HG03558 (cell line): Measurements from ENCODE around the gene CCNF.
"Not testable (repeated sequence)": the region's sequence is repeated elsewhere in the genome, so short reads cannot be mapped to it uniquely, and the experiment has no call there.

Experiments used
- ATAC-seq: cut with Tn5 transposase; IDR thresholded peaks from one replicate; pipeline ENCODE4 v1.9.1; 2021; ENCODE audit warnings: moderate number of reproducible peaks; ENCODE audit not compliant: unreplicated experiment; ENCODE audit errors: extremely low read depth

Gene CCNF

DNA sequence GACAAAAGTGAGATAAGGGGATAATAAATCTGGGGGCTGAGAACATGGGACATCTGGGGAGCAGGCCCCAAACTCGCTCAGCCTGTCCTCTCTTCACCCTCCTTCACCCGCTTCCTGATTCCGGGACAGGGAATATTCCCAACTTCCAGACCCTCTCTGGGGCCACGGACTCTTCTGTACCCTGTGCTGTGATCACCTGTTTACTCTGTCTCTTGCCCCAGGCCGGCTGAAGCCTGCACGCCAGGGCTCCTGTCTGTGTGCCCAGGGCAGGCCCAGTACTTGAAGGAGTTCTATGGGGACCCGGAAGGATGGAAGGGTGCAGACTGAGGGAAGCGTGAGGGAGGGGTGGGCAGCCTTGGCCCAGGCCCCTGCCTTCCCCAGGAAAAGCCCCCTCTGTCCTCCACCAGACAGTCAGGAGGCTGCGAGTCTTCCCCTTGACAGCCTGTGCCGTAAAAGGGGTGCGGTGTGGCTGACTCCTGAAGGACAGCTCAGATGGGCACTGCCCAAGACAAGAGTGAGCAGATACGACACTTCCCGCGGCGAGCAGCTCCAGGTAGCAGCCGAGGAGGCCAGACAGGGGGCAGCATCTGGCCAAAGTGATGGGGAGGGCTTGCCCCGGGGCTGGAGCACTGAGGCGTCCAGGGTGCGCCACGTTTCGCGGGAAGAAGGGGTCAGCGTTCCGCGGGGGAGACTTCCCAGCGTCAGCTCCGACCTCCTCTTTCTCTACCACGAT, 1.0 kb upstream of the CCNF start:
- no peak for ATAC-seq

DNA sequence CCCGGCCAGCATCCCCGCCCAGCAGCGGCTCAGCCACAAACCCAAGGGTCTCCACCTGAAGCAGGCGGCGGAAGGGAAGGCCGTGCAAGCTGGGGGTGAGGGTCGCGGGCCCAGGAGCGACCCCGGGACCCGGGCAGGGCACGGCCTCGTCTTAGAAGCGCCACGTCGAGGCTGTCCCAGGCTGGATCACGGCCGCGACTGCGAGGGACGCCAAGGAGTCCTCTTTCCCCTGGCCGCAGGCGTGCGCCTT, 538 bp upstream of the CCNF start:
- no peak for ATAC-seq

DNA sequence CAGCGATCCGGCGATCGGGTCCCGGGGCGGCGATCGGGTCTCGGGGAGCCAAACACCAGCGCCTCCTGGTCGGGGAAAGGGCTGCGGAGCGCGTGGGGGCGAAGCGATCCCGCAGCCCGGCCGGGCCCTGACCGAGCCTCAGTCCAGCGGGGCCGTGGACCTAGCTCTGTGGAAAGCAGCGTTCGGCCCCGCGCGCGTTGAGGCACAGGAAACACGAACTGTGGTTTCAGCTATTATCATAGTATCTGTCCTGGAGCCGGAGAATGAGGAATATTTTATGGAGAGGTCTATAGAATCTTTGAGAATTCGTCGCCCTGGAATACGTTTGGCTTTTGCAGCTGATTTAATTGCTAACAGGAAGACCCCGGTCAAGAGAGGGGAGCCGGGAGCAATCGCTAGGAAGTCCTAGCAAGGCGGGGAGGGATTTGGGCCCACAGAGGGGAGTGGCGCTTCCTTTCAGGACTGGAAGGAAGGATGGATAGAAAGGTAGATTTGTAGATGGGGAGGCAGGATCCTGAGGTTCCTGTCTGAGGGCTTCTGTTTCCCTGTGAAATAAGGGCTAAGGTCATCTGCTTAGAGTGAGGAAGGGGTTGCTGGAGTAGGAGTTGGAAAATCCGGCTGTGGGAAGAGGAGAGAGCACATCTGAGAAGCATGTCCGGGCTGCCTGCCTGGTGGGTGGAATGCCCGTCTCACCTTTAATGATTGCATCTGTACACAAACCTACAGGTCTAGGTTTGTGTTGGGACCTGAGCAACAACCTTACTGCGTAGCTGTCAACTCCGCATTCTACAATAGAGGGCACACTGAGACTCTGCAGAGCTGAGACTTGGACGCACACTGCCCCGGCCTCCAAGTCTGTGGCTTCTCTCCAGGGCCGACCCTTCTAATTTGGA, 770 bp downstream of the CCNF start:
- no peak for ATAC-seq

DNA sequence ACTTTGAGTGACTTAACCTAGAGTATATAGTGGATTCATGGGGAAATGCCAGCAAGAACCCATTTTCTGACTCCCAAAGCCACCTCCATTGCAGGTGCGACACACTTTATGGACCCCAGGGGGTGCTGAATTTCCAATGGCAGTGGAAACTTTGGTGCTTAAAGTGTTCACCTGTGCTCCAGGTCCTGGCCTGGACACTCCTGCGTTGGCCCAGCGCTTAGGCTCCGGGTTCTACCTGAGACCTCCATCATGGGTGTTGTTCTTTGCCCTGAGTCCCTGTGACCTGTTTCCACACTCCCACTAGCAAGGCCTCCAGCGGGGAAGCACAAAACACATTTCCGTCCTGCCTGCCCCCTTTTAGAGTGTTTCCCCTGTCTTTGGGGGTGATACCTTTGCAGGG, 3.0 kb downstream of the CCNF start:
- ATAC-seq: no peak

DNA sequence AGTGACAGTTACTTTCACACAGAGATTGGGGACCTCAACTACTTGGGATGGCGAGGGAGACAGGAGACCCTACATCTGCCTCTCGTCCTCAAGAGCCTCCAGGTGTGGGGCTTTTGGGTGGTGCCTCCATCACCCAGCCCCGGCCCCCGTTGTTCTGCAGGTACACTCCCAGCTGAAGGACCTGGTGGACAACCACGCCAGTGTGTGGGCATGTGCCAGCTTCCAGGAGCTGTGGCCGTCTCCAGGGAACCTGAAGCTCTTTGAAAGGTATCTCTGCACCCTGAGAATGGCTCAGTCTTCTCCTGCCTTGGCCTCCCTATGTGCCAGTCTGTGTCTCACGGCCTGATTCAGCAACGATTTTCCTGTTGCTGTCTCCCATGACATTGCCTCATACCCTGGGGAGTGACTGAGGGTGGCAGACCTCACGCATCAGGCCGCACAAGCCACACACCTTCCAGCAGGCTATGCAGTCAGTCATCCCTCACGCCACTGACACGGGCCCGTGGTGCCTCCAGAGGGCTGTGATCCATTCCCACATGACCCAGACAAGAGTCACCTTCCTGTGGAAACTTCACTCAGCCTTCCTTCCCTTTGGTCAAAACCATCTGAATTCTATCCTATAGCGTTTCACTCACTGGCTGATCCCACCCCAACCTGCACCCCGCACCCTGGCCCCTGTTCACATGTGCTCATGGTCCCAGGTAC, 3.7 kb downstream of the CCNF start:
- ATAC-seq: no peak

DNA sequence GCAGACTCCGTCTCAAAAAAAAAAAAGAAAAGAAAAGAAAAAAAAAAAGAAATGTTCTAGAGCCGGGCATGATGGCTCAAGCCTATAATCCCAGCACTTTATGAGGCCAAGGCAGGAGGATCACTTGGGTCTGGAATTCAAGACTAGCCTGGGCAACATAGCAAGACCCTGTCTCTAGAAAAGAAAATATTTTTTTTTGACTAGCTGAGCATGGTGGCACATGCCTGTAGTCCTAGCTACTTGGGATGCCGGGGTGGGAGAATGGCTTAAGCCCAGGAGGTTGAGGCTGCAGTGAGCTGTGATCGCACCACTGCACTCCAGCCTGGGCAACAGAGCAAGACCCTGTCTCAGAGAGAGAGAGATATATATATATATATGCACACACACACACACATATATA, 6.0 kb downstream of the CCNF start:
- ATAC-seq: not testable (repeated sequence)

DNA sequence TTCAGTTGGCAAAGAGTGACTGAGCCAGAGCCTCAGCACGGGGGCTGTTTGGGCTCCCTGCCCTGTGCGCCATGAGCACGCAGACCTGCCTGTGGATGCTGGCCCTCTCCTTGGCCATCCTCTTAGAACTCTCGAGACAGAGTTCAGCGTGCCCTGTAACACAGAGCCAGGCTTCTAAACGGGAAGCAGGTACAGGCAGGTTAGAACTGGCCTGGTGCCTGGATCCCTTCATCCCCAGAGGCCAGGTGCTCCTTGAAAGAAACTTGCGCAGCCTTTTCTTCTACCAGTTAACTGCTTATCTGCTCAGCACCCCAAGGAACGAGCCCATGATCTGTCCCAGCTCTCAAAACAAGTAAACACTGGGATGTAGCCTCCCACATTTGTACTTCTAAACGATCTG, 6.9 kb downstream of the CCNF start:
- no peak for ATAC-seq

DNA sequence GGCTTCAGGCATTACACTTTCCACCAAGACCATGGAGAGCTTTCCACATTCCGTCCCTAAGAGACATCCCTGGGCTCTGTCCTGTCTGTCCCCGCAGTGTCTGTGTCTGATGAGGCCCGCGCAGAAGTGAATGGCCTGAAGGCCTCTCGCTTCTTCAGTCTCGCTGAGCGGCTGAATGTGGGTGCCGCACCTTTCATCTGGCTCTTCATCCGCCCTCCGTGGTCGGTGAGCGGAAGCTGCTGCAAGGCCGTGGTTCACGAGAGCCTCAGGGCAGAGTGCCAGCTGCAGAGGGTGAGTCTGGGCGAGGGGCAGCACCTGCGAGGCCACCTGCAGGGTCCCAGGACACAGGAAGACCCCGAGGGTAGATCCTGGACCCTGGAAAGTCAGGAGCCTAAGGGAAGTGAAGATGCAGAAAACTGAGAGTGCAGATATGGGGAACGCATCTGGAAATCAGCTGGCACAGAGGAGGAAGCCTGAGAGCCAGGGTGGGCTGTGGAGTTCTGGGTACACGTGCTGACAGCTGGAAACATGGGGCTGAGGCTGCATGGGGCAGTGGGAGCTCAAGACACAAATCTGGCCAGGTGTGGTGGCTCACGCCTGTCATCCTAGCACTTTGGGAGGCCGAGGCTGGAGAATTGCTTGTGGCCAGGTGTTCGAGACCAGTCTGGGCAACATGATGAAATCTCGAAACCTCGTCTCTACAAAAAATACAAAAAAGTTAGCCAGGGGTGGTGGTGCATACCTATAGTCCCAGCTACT, 8.0 kb downstream of the CCNF start:
- ATAC-seq: no peak

DNA sequence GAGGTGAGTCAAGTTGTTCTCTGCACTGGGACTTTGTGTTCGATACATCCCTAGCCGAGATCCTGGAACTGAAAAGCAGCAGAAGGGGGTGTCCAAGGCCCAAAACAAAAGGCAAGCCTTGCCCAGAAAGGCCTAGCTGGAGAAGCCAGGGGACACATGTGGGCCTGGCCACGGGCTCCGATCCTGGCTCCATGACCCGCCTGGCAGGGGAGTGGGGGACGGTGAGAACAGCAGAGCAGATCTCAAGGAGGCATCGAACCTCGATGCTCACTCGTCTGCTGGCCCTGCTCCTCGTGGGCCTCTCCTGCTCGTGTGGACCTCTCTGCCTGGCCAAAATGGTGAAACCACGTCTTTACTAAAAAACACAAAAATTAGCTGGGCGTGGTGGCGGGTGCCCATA, 8.9 kb downstream of the CCNF start:
- no peak for ATAC-seq

DNA sequence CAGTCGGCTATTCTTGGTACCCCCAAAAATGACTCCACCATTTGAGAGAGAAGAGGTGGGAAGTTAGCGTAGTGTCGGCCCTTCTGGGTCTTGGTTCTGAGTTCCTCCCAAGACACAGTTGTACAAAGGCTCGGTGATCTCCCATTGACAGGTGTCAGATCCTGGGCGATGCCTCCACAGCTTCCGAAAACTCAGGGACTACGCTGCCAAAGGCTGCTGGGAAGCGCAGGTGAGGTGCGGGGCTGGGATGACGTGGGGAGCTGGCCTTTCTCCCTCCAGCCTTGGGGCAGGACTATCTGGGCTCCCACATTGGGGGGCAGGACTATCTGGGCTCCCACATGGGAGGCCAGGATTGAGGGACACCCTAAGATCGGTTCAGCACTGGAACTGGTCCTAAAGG, 10.4 kb downstream of the CCNF start:
- ATAC-seq: no peak

DNA sequence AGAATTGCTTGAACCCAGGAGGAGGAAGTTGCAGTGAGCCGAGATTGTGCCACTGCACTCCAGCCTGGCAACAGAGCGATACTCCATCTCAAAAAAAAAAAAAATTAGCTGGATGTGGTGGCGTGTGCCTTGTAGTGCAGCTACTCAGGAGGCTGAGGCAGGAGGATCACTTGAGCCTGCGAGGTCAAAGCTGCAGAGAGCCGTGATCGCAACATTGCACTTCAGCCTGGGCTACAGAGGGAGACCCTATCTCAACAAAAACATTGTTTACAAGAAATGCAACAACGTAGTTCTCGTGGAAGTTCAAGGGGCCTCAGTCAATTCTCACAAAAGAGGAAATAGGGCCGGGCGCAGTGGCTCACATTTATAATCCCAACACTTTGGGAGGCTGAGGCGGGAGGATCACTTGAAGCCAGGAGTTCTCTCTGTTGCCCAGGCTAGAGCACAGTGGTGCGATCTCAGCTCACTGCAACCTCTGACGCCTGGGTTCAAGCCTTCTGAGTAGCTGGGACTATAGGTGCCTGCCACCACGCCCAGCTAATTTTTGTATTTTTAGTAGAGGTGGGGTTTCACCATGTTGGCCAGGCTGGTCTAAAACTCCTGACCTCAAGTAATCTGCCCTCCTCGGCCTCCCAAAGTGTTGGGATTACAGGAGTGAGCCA, 12.0 kb downstream of the CCNF start:
- ATAC-seq: not testable (repeated sequence)

DNA sequence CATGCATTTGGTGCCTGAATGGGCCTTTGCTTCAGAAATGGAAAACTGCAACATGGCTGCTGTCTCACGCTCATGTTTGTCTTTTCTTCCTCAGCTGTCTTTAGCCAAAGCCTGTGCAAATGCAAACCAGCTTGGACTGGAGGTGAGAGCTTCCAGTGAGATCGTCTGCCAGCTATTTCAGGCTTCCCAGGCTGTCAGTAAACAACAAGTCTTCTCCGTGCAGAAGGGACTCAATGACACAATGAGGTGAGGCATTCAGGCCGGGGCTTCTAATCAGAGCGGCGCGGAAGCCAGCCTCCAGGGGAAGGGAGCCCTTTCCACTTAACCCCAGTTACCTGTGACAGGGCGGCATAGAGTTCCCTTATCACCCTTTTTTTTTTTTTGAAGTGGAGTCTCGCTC, 14.3 kb downstream of the CCNF start:
- ATAC-seq: no peak

DNA sequence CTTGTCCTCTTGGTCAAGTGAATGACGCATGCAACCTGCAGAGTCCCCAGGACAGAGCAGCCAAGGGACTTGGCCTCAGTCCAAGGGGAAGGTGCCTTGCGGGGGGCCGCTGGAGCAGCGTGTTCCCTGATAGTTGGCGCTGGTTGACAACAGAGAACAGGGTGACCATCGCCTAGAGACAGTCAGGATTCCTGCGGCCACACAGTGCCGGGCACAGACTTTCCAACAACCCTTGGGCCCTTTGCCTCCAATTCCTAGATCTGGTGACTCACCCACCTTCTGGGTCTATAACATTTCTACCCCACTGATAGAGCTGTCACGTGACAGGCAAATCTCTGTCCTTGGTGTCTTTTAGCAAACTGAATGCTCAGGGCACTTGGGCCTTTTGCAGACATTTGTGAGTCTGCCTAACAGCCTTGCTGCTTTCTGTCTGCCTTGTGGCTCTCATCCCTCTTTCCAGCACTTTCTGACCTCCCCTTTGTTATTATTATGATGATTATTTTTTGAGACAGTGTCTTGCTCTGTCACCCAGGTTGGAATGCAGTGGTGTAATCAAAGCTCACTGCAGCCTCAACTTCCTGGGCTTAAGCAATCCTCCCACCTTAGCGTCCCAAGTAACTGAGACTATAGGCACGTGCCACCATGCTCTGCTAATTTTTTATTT, 18.8 kb downstream of the CCNF start:
- no peak for ATAC-seq

DNA sequence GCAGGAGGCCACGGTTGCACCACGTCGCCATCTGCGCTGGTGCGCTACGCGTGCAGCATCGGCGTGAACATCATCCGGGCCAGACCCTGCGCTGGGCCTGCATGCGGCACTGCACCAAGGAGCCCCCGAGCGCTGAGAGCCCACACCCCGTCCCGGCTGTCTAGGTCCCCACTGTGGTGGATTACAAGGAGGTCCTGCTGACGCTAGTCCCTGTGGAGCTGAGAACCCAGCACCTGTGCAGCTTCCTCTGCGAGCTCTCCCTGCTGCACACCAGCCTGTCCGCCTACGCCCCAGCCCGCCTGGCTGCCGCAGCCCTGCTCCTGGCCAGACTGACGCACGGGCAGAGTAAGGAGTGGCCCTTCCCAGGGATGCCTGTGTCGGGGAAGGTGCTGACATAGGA, 19.9 kb downstream of the CCNF start:
- no peak for ATAC-seq

DNA sequence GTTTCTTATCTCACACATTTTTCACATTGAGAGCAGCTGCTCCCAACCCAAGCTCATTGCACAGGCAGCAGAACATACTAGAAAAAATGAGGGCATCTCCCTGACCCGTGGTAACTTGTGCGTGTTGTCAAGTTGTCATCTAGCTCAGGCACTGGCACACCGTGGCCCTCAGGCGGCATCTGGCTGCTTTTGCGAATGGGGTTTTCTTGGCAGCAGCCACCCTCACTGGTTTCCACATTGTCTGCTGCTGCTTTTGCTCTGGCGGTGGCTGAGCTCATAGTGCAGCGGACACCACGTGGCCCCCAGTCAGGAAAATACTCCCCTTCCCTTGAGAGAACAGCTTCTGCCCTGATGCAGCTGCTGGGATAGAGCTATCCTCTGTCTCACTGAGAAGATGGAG, 21.3 kb downstream of the CCNF start:
- no peak for ATAC-seq

DNA sequence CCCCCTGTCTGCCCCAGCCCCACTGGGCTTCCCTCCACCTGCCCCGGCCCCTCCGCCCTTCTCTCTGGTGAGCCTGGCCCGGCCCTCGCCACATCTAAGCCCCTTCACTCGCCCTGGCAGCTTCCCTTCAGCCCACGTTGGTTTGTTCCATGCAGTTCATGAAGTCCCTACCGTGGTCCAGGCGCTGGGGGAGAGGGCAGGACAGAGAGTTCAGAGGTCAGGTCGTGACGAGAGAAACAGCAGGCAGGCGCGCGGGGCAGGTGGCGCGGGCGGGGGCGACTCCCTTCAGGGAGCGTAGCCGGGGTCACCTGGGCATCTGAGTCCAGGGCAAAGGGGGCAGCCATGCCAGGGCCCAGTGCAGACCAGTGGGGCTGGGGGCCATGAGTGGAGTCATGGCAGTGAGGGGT, 21.7 kb downstream of the CCNF start:
- ATAC-seq: no peak

DNA sequence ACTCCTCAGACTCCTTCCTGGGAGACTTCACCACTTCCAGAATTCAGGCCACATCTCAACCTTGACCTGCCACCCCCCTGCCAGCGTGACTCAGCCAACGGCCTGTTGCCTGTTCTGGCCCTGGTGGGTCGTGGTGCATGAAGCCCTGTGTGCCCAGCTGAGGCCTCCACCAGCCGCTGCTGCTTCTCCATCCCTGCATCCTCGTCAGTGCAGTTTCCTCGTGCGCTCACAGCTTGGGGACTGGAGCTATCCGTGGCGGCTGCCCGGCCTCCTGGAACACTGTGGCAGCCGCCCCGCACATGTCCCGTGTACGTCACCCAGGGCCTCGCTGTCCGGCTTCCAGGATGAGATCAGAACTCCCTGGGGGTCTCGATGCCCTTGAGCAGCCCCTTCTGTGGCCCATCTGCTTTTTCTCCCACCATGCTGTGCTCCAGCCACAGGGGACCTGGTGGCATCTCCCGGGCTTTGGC, 22.6 kb downstream of the CCNF start:
- ATAC-seq: no peak

DNA sequence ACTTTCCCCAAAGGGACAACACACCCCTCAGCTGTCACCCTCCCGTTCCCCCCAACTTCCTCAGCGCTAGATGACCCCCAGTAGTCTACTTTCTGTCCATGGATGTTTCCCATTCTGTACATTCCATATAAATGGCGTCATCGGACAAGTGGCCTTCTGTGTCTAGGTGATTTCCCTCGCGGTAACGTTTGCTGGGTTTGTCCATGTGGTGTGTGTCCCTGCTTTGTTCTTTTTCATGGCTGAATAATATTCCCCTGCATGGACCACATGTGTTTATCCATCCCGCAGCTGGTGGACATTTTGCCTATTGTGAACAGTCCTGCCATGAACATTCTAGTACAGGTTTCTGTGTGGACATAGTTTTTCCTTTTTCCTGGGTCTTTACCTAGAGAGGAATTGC, 23.4 kb downstream of the CCNF start:
- no peak for ATAC-seq

DNA sequence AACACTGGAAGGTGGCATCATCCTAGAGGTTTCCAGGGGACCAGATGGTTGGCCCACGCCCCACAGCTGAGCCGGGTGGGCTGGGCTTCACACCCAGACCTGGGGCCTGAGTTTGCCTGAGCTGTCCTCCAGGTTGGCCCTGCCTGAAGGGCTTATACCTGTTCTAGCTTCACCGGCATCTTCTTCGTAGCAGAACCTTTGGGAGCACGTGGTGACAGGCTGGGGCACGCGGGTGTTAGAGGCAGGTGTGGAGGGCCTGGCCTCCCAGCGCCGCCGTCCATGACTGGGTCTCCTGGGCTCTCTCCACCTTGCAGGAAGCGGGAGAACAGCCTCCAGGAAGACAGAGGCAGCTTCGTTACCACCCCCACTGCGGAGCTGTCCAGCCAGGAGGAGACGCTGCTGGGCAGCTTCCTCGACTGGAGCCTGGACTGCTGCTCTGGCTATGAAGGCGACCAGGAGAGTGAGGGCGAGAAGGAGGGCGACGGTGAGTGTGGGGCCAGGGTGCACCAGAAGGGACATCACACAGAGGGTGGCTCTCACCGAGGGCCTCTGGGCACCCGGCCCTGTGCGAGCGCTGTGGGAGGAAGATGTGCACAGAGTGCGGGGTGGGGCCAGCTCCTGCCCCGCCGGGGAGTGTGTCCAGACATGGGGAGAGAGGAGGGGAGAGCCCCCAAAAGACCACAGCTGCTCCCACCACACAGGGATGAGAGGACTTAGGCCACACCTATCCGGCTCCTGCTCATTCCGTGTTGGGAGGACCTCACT, 26.0 kb downstream of the CCNF start:
- ATAC-seq: no peak
